Chondrocyte (in vitro differentiated cells): Measurements from ENCODE around the gene CFAP161. TPM values are rescaled to one million over a fixed set of nuclear protein-coding genes. Genes with fewer than 3 reads are reported as not detected.

Source experiments
- DNase-seq: peaks from one replicate; pipeline ENCODE4 v3.0.0; 2021; ENCODE audit warnings: mixed read lengths, low spot score
- H3K27ac Mint-ChIP-seq: one replicate; pipeline ENCODE4 v1.8.0; 2021; ENCODE audit warnings: mild to moderate bottlenecking, moderate library complexity, mixed read lengths; ENCODE audit not compliant: unreplicated experiment
- H3K27me3 Mint-ChIP-seq: 2 replicates; pipeline ENCODE4 v1.8.0; 2021; ENCODE audit warnings: low read depth, mixed read lengths
- H3K36me3 Mint-ChIP-seq: 2 replicates; pipeline ENCODE4 v1.8.0; 2021; ENCODE audit warnings: low read depth, mixed read lengths
- H3K4me1 Mint-ChIP-seq: 2 replicates; pipeline ENCODE4 v1.8.0; 2021; ENCODE audit warnings: low read depth, mild to moderate bottlenecking, mixed read lengths
- H3K4me3 Mint-ChIP-seq: one replicate; pipeline ENCODE4 v1.8.0; 2021; ENCODE audit warnings: mild to moderate bottlenecking, moderate library complexity, mixed read lengths; ENCODE audit not compliant: unreplicated experiment
- H3K9me3 Mint-ChIP-seq: 2 replicates; pipeline ENCODE4 v1.8.0; 2021; ENCODE audit warnings: low read depth, mixed read lengths
- total RNA-seq: library from RNA; stranded (reverse); gene quantifications from 3 replicates; pipeline ENCODE4 v1.2.1, GENCODE V29; 2021
- TF ChIP-seq, protein P1 (sequence below): fragments of 200-600 bp; sonication (generic); IDR thresholded peaks from 2 replicates; pipeline ENCODE4 v1.5.0; 2021; ENCODE audit warnings: antibody characterized with exemption, mild to moderate bottlenecking, moderate library complexity

Gene CFAP161
- total RNA-seq, 1 donor from 2014 or later: not detected

DNA sequence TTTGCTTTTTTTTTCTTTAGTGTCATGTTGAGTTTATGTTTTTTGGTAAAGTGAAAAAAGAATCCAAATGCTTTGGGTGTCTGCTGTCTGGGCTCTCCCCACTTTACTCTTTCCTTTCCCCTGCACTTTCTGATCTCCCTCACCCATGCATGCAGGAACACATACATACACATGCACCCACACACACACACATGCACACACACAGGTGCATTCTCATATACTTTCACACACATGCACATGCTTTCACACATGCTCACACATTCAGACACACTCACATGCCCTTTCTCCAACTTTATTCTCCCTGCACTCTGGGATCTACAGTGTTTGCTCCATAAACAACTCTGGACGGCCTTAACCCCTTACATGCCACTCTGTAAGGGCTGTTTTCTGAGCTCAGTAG is 46.4 kb upstream of the CFAP161 start:
- no peaks in the 10 kb centered on the region for H3K9me3 Mint-ChIP-seq
- H3K36me3 Mint-ChIP-seq: no peaks in the 10 kb centered on the region
- H3K4me1 Mint-ChIP-seq: peaks cover 35% of the 10 kb centered on the region
- TF ChIP-seq, protein P1, sequence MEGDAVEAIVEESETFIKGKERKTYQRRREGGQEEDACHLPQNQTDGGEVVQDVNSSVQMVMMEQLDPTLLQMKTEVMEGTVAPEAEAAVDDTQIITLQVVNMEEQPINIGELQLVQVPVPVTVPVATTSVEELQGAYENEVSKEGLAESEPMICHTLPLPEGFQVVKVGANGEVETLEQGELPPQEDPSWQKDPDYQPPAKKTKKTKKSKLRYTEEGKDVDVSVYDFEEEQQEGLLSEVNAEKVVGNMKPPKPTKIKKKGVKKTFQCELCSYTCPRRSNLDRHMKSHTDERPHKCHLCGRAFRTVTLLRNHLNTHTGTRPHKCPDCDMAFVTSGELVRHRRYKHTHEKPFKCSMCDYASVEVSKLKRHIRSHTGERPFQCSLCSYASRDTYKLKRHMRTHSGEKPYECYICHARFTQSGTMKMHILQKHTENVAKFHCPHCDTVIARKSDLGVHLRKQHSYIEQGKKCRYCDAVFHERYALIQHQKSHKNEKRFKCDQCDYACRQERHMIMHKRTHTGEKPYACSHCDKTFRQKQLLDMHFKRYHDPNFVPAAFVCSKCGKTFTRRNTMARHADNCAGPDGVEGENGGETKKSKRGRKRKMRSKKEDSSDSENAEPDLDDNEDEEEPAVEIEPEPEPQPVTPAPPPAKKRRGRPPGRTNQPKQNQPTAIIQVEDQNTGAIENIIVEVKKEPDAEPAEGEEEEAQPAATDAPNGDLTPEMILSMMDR: no peak
- DNase-seq: no peak
- no peaks in the 10 kb centered on the region for H3K27me3 Mint-ChIP-seq
- no peak overlapping the region for H3K4me3 Mint-ChIP-seq
- H3K27ac Mint-ChIP-seq: no peak overlapping the region

GRCh38 chr15:81088470-81089013 is 45.5 kb upstream of the CFAP161 start:
- Mint-ChIP-seq H3K36me3 (no peaks in the 10 kb centered on the region), H3K9me3 (no peaks in the 10 kb centered on the region), H3K27me3 (no peaks in the 10 kb centered on the region), H3K4me3 (no peak overlapping the region), H3K4me1 (peaks cover 41% of the 10 kb centered on the region), H3K27ac (peak overlapping the region; percentile 6)
- no peak for DNase-seq
- TF ChIP-seq, protein P1: no peak

- TF ChIP-seq, protein P1: no peak
- Mint-ChIP-seq H3K27ac (peak overlapping the region; percentile 95), H3K36me3 (peaks cover 1% of the 10 kb centered on the region), H3K9me3 (no peaks in the 10 kb centered on the region), H3K4me3 (peak overlapping the region; percentile 49), H3K27me3 (no peaks in the 10 kb centered on the region), H3K4me1 (peaks cover 42% of the 10 kb centered on the region)
- no peak for DNase-seq
Measured at GRCh38 chr15:81091889-81092558, 42.0 kb upstream of the CFAP161 start.

DNA sequence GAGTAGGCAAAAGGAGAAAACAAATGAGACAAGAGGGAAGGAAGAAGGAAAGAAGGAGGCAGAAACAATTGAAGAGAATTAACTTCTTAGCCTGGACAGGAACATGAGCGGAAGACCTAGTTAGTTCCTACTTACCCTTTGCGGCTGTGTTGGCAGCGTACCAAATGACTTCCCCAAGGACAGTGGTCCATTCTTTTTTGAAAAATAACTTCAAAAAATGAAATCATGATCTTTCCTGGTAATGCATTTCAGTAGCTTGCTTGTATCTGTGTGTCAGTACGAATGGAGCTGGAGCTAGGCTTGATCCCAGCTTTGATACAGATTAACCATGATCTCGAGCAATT is 41.5 kb upstream of the CFAP161 start:
- Mint-ChIP-seq H3K36me3 (peaks cover 1% of the 10 kb centered on the region), H3K9me3 (no peaks in the 10 kb centered on the region), H3K27ac (peak overlapping the region; percentile 95), H3K27me3 (no peaks in the 10 kb centered on the region), H3K4me3 (peak overlapping the region; percentile 49), H3K4me1 (peaks cover 43% of the 10 kb centered on the region)
- no peak for DNase-seq
- TF ChIP-seq, protein P1: no peak

DNA sequence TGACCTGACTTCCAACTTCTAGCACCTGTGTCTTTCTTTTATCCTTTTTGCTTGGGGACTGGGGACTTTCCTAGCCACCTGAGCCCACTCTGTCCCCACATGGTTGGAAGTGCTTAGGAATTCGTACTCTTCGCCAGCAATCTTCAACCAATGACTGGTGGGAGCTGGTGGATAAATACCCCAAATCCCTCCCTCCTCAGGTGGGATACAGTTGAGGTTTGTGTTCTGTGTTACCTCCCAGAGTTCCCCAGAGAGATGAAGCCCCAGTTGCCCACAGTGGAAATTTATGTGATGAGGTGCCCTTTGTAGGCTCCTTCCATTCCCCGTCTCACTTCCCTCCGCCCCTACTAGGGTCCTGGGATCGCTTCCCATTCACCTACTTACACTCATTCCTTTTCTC is 40.1 kb upstream of the CFAP161 start:
- H3K27ac Mint-ChIP-seq: no peak overlapping the region
- H3K4me1 Mint-ChIP-seq: peaks cover 45% of the 10 kb centered on the region
- DNase-seq: no peak
- peaks cover 1% of the 10 kb centered on the region for H3K36me3 Mint-ChIP-seq
- H3K4me3 Mint-ChIP-seq: no peak overlapping the region
- H3K9me3 Mint-ChIP-seq: no peaks in the 10 kb centered on the region
- TF ChIP-seq, protein P1: no peak
- H3K27me3 Mint-ChIP-seq: no peaks in the 10 kb centered on the region
